SK-N-SH treated with all-trans-retinoic acid at 6 μM for 48 hours (cell line): ENCODE results near the gene NME1.

Experiments
- ATAC-seq: fragments of 200-7000 bp; cut with Tn5 transposase; 3 replicates; pipeline ENCODE4 v1.9.1; 2020; ENCODE audit warnings: mild to moderate bottlenecking, moderate library complexity
- ARNTL ChIP-seq: fragments of 450-650 bp; formaldehyde crosslinking; IDR thresholded peaks from 2 replicates; pipeline ENCODE4 v1.5.0; 2020; ENCODE audit warnings: low read depth, mild to moderate bottlenecking, moderate library complexity, borderline replicate concordance
- BACH2 ChIP-seq: fragments of 250-450 bp; sonication (Bioruptor Pico); IDR thresholded peaks from 2 replicates; pipeline ENCODE4 v1.9.0; 2021; ENCODE audit warnings: mild to moderate bottlenecking, borderline replicate concordance
- ESRRG ChIP-seq: fragments of 250-450 bp; sonication (Bioruptor Pico); IDR thresholded peaks from 2 replicates; pipeline ENCODE4 v1.6.1; 2021; ENCODE audit warnings: mild to moderate bottlenecking
- GLIS3 ChIP-seq: fragments of 250-450 bp; sonication (Bioruptor Pico); IDR thresholded peaks from 2 replicates; pipeline ENCODE4 v1.5.0; 2020; ENCODE audit warnings: mild to moderate bottlenecking, moderate library complexity
- ISL1 ChIP-seq: fragments of 250-450 bp; sonication (Bioruptor Pico); IDR thresholded peaks from 2 replicates; pipeline ENCODE4 v2.1.2; 2022; ENCODE audit warnings: mild to moderate bottlenecking, moderate library complexity
- OSR1 ChIP-seq: fragments of 250-450 bp; sonication (Bioruptor Pico); IDR thresholded peaks from 2 replicates; pipeline ENCODE4 v1.8.0; 2022; ENCODE audit warnings: moderate library complexity, mild to moderate bottlenecking, inconsistent platforms
- RARB ChIP-seq: fragments of 250-450 bp; sonication (Bioruptor Pico); IDR thresholded peaks from 2 replicates; pipeline ENCODE4 v1.8.0; 2021; ENCODE audit warnings: mild to moderate bottlenecking, moderate library complexity
- SNAI2 ChIP-seq: fragments of 250-450 bp; sonication (Bioruptor Pico); IDR thresholded peaks from 2 replicates; pipeline ENCODE4 v1.5.0; 2020; ENCODE audit warnings: mild to moderate bottlenecking, moderate library complexity
- TCF4 ChIP-seq: fragments of 250-450 bp; sonication (Bioruptor Pico); IDR thresholded peaks from 2 replicates; pipeline ENCODE4 v1.8.0; 2021; ENCODE audit warnings: mild to moderate bottlenecking, moderate library complexity, borderline replicate concordance
- TOX ChIP-seq: fragments of 250-450 bp; sonication (Bioruptor Pico); IDR thresholded peaks from 2 replicates; pipeline ENCODE4 v1.8.0; 2021; ENCODE audit warnings: mild to moderate bottlenecking, moderate library complexity, borderline replicate concordance
- ZC3H10 ChIP-seq: fragments of 250-450 bp; sonication (Bioruptor Pico); IDR thresholded peaks from 2 replicates; pipeline ENCODE4 v1.5.1; 2021; ENCODE audit warnings: mild to moderate bottlenecking, moderate library complexity
- ZFP3 ChIP-seq: fragments of 250-450 bp; sonication (Bioruptor Pico); IDR thresholded peaks from 2 replicates; pipeline ENCODE4 v1.5.0; 2020; ENCODE audit warnings: mild to moderate bottlenecking, moderate library complexity
- ZNF565 ChIP-seq: fragments of 450-650 bp; formaldehyde crosslinking; conservative IDR thresholded peaks from 2 replicates; pipeline ENCODE4 v1.5.0; 2020; ENCODE audit warnings: low read depth, mild to moderate bottlenecking, moderate library complexity
- ZNF70 ChIP-seq: fragments of 450-650 bp; formaldehyde crosslinking; IDR thresholded peaks from 2 replicates; pipeline ENCODE4 v1.5.0; 2020; ENCODE audit warnings: mild to moderate bottlenecking, moderate library complexity
- ZNF8 ChIP-seq: fragments of 450-650 bp; formaldehyde crosslinking; IDR thresholded peaks from 2 replicates; pipeline ENCODE4 v1.5.0; 2020; ENCODE audit warnings: mild to moderate bottlenecking, moderate library complexity
- TF ChIP-seq, protein P1 (sequence below): fragments of 250-450 bp; sonication (Bioruptor Pico); IDR thresholded peaks from 2 replicates; pipeline ENCODE4 v1.5.0; 2020; ENCODE audit warnings: mild to moderate bottlenecking, moderate library complexity
- TF ChIP-seq, protein P2 (sequence below): fragments of 250-450 bp; sonication (Bioruptor Pico); IDR thresholded peaks from 2 replicates; pipeline ENCODE4 v1.5.1; 2021; ENCODE audit warnings: mild to moderate bottlenecking, moderate library complexity
- TF ChIP-seq, protein P3 (sequence below): fragments of 250-450 bp; sonication (Bioruptor Pico); IDR thresholded peaks from 2 replicates; pipeline ENCODE4 v1.8.0; 2021; ENCODE audit warnings: low read depth, mild to moderate bottlenecking, moderate library complexity, borderline replicate concordance
- TF ChIP-seq, protein P4 (sequence below): fragments of 250-450 bp; sonication (Bioruptor Pico); IDR thresholded peaks from 2 replicates; pipeline ENCODE4 v1.5.1; 2020; ENCODE audit warnings: low read depth, mild to moderate bottlenecking, moderate library complexity

The NME1 gene

DNA sequence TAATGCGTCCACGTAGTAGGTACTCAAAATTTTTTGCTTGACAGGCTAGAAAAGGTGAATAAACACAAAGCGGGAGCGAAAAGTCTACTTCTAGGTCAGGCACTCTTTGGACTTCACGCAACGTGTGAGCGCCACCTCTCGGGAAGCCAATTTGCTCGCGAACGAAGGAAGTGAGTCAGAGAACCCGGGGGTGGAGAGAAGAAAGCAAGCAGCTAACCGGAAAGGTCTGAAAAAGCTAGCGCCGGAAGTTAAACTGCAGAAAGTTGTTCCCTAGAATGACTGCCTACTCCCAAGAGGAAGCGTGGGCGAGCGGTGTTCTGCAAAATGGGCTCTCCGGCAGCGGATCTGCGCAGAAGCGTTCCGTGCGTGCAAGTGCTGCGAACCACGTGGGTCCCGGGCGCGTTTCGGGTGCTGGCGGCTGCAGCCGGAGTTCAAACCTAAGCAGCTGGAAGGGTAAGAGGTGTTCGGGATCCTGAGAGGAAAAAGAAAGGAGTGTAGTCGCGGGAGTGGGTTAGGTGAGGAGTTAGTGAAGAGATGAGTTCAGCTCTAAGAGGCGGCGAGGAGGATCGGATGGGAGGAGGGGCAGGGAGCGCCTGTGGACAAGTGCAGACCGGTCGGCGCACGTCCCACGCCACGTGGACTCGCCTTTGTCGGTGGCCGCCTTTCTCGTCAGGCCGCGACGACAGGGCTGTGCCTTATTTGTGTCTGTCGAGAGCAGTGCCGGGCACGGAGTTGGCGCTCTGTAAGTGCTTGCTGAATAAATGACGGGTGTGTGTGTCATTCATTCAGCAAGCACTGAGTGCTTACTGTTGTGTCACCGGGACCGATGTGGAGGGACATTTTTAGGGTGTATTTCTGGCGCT, at the start of gene NME1:
Gene NME1 (plus strand): TSS at position 350 of the 863 bp plus-strand sequence. CDS start 2,096 bp downstream, outside the sequence.
- ATAC-seq: peak; percentile 95
- TF ChIP-seq SNAI2 (CRISPR knock-in tag) (0 out of 2 replicates have a peak, but pooled peaks have one; percentile 47), TOX (no peak), GLIS3 (CRISPR knock-in tag) (no peak), ZC3H10 (CRISPR knock-in tag) (no peak), ZNF8 (CRISPR knock-in tag) (no peak), RARB (CRISPR knock-in tag) (no peak), ZFP3 (CRISPR knock-in tag) (peak; percentile 44; the same call in 1 of the 2 replicates), TCF4 (0 out of 2 replicates have a peak, but pooled peaks have one; percentile 27)
- TF ChIP-seq, protein P1, sequence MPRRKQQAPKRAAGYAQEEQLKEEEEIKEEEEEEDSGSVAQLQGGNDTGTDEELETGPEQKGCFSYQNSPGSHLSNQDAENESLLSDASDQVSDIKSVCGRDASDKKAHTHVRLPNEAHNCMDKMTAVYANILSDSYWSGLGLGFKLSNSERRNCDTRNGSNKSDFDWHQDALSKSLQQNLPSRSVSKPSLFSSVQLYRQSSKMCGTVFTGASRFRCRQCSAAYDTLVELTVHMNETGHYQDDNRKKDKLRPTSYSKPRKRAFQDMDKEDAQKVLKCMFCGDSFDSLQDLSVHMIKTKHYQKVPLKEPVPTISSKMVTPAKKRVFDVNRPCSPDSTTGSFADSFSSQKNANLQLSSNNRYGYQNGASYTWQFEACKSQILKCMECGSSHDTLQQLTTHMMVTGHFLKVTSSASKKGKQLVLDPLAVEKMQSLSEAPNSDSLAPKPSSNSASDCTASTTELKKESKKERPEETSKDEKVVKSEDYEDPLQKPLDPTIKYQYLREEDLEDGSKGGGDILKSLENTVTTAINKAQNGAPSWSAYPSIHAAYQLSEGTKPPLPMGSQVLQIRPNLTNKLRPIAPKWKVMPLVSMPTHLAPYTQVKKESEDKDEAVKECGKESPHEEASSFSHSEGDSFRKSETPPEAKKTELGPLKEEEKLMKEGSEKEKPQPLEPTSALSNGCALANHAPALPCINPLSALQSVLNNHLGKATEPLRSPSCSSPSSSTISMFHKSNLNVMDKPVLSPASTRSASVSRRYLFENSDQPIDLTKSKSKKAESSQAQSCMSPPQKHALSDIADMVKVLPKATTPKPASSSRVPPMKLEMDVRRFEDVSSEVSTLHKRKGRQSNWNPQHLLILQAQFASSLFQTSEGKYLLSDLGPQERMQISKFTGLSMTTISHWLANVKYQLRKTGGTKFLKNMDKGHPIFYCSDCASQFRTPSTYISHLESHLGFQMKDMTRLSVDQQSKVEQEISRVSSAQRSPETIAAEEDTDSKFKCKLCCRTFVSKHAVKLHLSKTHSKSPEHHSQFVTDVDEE (CRISPR knock-in tag): 0 out of 2 replicates have a peak, but pooled peaks have one; percentile 9
- TF ChIP-seq, protein P2, sequence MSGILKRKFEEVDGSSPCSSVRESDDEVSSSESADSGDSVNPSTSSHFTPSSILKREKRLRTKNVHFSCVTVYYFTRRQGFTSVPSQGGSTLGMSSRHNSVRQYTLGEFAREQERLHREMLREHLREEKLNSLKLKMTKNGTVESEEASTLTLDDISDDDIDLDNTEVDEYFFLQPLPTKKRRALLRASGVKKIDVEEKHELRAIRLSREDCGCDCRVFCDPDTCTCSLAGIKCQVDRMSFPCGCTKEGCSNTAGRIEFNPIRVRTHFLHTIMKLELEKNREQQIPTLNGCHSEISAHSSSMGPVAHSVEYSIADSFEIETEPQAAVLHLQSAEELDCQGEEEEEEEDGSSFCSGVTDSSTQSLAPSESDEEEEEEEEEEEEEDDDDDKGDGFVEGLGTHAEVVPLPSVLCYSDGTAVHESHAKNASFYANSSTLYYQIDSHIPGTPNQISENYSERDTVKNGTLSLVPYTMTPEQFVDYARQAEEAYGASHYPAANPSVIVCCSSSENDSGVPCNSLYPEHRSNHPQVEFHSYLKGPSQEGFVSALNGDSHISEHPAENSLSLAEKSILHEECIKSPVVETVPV: no peak
- TF ChIP-seq, protein P3, sequence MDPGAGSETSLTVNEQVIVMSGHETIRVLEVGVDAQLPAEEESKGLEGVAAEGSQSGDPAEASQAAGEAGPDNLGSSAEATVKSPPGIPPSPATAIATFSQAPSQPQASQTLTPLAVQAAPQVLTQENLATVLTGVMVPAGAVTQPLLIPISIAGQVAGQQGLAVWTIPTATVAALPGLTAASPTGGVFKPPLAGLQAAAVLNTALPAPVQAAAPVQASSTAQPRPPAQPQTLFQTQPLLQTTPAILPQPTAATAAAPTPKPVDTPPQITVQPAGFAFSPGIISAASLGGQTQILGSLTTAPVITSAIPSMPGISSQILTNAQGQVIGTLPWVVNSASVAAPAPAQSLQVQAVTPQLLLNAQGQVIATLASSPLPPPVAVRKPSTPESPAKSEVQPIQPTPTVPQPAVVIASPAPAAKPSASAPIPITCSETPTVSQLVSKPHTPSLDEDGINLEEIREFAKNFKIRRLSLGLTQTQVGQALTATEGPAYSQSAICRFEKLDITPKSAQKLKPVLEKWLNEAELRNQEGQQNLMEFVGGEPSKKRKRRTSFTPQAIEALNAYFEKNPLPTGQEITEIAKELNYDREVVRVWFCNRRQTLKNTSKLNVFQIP (CRISPR knock-in tag): peak; percentile 42; the same call in 1 of the 2 replicates

DNA sequence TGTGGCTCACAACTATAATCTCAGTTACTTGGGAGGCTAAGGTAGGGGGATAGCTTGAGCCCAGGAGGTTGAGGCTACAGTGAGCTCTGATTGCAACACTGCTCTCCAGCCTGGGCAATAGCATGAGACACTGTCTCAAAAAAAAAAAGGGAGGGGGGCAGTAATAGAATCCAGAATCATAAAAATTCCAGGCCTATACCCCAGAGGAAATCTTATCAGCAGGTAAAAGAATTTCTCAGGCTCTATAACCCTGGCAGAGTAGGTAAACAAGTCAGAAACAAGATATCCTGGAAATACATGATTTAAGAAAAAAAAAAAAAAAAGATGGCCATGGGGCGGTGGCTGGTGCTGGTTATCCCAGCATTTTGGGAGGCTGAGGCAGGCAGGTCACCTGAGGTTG, 45.6 kb upstream of the NME1 start:
- no peak for ATAC-seq
- TF ChIP-seq BACH2 (CRISPR knock-in tag): no peak
- no peak for TF ChIP-seq ESRRG (CRISPR knock-in tag)
- no peak for TF ChIP-seq TOX
- no peak for TF ChIP-seq ZC3H10 (CRISPR knock-in tag)
- TF ChIP-seq ZNF70 (CRISPR knock-in tag): no peak
- no peak for TF ChIP-seq ZNF565 (CRISPR knock-in tag)
- TF ChIP-seq ARNTL (CRISPR knock-in tag): no peak
- no peak for TF ChIP-seq GLIS3 (CRISPR knock-in tag)
- no peak for TF ChIP-seq OSR1 (CRISPR knock-in tag)
- TF ChIP-seq, protein P3 (CRISPR knock-in tag): no peak

DNA sequence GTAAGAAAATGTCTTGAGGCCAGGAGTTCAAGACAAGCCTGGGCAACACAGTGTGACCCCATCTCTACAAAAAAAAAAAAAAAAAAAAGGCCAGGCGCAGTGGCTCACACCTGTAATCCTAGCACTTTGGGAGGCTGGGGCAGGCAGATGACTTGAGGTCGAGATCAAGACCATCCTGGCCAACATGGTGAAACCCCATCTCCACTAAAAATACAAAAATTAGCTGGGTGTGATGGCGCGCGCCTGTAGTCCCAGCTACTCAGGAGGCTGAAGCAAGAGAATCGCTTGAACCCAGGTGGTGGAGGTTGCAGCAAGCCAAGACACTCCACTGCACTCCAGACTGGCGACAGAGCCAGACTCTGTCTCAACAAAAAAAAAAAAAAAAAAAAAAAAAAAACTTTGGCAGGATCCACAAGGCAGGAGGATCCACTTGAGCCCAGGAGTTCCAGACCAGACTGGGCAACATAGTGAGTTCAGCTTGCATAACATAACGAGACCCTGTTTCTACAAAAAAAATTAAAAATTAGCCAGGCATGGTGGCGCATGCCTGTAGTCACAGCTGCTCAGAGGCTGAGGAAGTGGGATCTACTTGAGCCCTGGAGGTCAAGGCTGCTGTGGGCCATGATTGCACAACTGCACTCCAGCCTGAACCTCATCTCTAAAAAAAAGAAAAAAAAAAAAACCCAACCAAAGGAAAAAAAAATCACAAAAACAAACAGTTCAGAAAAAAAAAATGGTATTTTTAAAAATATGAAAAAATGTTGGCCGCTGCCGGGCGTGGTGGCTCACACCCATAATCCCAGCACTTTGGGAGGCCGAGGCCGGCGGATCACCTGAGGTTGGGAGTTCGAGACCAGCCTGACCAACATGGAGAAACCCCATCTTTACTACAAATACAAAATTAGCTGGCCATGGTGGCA, 40.8 kb upstream of the NME1 start:
- ATAC-seq: peak; percentile 37; the same call in 1 of the 3 replicates

DNA sequence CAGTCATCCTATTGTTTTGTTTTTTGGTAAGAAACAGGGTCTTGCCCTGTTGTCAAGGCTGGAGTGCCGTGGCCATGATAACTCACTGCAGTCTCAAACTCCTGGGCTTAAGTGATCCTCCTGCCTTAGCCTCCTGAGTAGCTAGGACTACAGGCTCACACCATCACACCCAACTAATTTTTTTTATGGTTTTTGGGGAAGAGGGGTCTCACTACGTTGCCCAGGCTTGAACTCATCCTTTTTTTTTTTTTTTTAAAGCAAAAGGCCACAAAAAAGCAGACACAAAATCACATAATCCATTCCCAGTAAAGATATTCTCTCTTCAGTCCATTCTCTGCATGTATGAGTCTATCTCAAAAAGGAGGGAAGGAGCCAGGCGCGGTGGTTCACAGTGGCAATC, 38.2 kb upstream of the NME1 start:
- ATAC-seq: no peak
- TF ChIP-seq, protein P4, sequence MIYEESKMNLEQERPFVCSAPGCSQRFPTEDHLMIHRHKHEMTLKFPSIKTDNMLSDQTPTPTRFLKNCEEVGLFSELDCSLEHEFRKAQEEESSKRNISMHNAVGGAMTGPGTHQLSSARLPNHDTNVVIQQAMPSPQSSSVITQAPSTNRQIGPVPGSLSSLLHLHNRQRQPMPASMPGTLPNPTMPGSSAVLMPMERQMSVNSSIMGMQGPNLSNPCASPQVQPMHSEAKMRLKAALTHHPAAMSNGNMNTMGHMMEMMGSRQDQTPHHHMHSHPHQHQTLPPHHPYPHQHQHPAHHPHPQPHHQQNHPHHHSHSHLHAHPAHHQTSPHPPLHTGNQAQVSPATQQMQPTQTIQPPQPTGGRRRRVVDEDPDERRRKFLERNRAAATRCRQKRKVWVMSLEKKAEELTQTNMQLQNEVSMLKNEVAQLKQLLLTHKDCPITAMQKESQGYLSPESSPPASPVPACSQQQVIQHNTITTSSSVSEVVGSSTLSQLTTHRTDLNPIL (CRISPR knock-in tag): no peak
- TF ChIP-seq ZNF565 (CRISPR knock-in tag): no peak
- no peak for TF ChIP-seq ZC3H10 (CRISPR knock-in tag)
- no peak for TF ChIP-seq ISL1 (CRISPR knock-in tag)
- TF ChIP-seq, protein P1 (CRISPR knock-in tag): no peak
- TF ChIP-seq GLIS3 (CRISPR knock-in tag): no peak
- TF ChIP-seq, protein P2: no peak
- no peak for TF ChIP-seq ARNTL (CRISPR knock-in tag)
